ENCODE results near the gene ELMO1.

Gene ELMO1

GRCh38 chr7:36985316-36985715 lies 463.3 kb downstream of the ELMO1 start:
- Histone ChIP-seq H3K4me3 (ENCODE audit: low read depth, low read length) (no peak overlapping the region), H3K27ac (no peak overlapping the region)
- TF ChIP-seq CTCF (IDR thresholded peaks at IDR 0.05) = no peak

GRCh38 chr7:36984710-36985312 lies 463.9 kb downstream of the ELMO1 start:
- H3K4me2 ChIP-seq (ENCODE audit: low read length) = no peak overlapping the region
- no peak overlapping the region for H3K4me3 ChIP-seq (ENCODE audit: low read depth, low read length)
- no peaks in the 10 kb centered on the region for H3K79me2 ChIP-seq
- H3K36me3 ChIP-seq (ENCODE audit: control insufficient read depth, insufficient read depth, low read length) = no peaks in the 10 kb centered on the region
- H3K27ac ChIP-seq = no peak overlapping the region
- no peaks in the 10 kb centered on the region for H3K27me3 ChIP-seq (ENCODE audit: control insufficient read depth, insufficient read depth, low read length)
- H3K9me3 ChIP-seq (ENCODE audit: control insufficient read depth, low read length) = no peaks in the 10 kb centered on the region
- no peak overlapping the region for H3K9ac ChIP-seq
- no peak overlapping the region for H2AFZ ChIP-seq
- no peak for TF ChIP-seq CTCF (IDR thresholded peaks at IDR 0.05)
- no peaks in the 10 kb centered on the region for H3K4me1 ChIP-seq

More at GRCh38 chr7:36985316-36985715, 463.3 kb downstream of the ELMO1 start:
- no peaks in the 10 kb centered on the region for H3K27me3 ChIP-seq (ENCODE audit: control insufficient read depth, insufficient read depth, low read length)
- no peaks in the 10 kb centered on the region for H3K9me3 ChIP-seq (ENCODE audit: control insufficient read depth, low read length)
- no peak overlapping the region for H2AFZ ChIP-seq
- H3K4me1 ChIP-seq = no peaks in the 10 kb centered on the region
- H3K79me2 ChIP-seq = no peaks in the 10 kb centered on the region
- no peak overlapping the region for H3K4me2 ChIP-seq (ENCODE audit: low read length)
- no peak overlapping the region for H3K9ac ChIP-seq
- no peaks in the 10 kb centered on the region for H3K36me3 ChIP-seq (ENCODE audit: control insufficient read depth, insufficient read depth, low read length)

GRCh38 chr7:36984041-36984521 lies 464.6 kb downstream of the ELMO1 start:
- Histone ChIP-seq H3K9ac (no peak overlapping the region), H3K27ac (no peak overlapping the region), H2AFZ (no peak overlapping the region), H3K4me1 (no peaks in the 10 kb centered on the region), H3K27me3 (ENCODE audit: control insufficient read depth, insufficient read depth, low read length) (no peaks in the 10 kb centered on the region), H3K9me3 (ENCODE audit: control insufficient read depth, low read length) (no peaks in the 10 kb centered on the region), H3K79me2 (no peaks in the 10 kb centered on the region), H3K4me3 (ENCODE audit: low read depth, low read length) (no peak overlapping the region), H3K4me2 (ENCODE audit: low read length) (no peak overlapping the region), H3K36me3 (ENCODE audit: control insufficient read depth, insufficient read depth, low read length) (no peaks in the 10 kb centered on the region)
- no peak for TF ChIP-seq CTCF (IDR thresholded peaks at IDR 0.05)

GRCh38 chr7:36982766-36983165 lies 465.9 kb downstream of the ELMO1 start:
- Histone ChIP-seq H3K27me3 (ENCODE audit: control insufficient read depth, insufficient read depth, low read length) (no peaks in the 10 kb centered on the region), H2AFZ (no peak overlapping the region), H3K9ac (no peak overlapping the region), H3K4me3 (ENCODE audit: low read depth, low read length) (no peak overlapping the region), H3K27ac (no peak overlapping the region), H3K4me2 (ENCODE audit: low read length) (no peak overlapping the region), H3K79me2 (no peaks in the 10 kb centered on the region), H3K4me1 (no peaks in the 10 kb centered on the region), H3K9me3 (ENCODE audit: control insufficient read depth, low read length) (no peaks in the 10 kb centered on the region), H3K36me3 (ENCODE audit: control insufficient read depth, insufficient read depth, low read length) (no peaks in the 10 kb centered on the region)
- no peak for TF ChIP-seq CTCF (IDR thresholded peaks at IDR 0.05)

- Histone ChIP-seq H3K27ac (no peak overlapping the region), H3K4me3 (ENCODE audit: low read depth, low read length) (no peak overlapping the region)
- TF ChIP-seq CTCF (IDR thresholded peaks at IDR 0.05) = no peak
Measured at GRCh38 chr7:36979810-36980248, 468.8 kb downstream of the ELMO1 start.

More at GRCh38 chr7:36979810-36980248, 468.8 kb downstream of the ELMO1 start:
- Histone ChIP-seq H3K4me1 (no peaks in the 10 kb centered on the region), H3K79me2 (no peaks in the 10 kb centered on the region), H3K36me3 (ENCODE audit: control insufficient read depth, insufficient read depth, low read length) (no peaks in the 10 kb centered on the region), H2AFZ (no peak overlapping the region), H3K27me3 (ENCODE audit: control insufficient read depth, insufficient read depth, low read length) (no peaks in the 10 kb centered on the region), H3K4me2 (ENCODE audit: low read length) (no peak overlapping the region), H3K9me3 (ENCODE audit: control insufficient read depth, low read length) (no peaks in the 10 kb centered on the region), H3K9ac (no peak overlapping the region)
